H9 (cell line): ENCODE data around the gene FXYD7. TPM values are rescaled to one million over a fixed set of nuclear protein-coding genes. Genes with fewer than 3 reads are reported as not detected.

Experiments used
- DNase-seq: peaks from one replicate; pipeline ENCODE4 v3.0.0-alpha.2; 2017
- H2AFZ ChIP-seq: one replicate; pipeline ENCODE4 v1.6.1; 2013; ENCODE audit warnings: mild to moderate bottlenecking, low read length, control low read depth, moderate library complexity
- H2AK5ac ChIP-seq: 2 replicates; pipeline ENCODE4 v1.6.1; 2013; ENCODE audit warnings: low read length, control low read depth, mixed read lengths; ENCODE audit not compliant: insufficient read length
- H2BK120ac ChIP-seq: one replicate; pipeline ENCODE4 v1.6.1; 2013; ENCODE audit warnings: low read depth, mild to moderate bottlenecking, low read length, control low read depth, inconsistent platforms; ENCODE audit not compliant: poor library complexity, severe bottlenecking
- H2BK12ac ChIP-seq: 2 replicates; pipeline ENCODE4 v1.6.1; 2013; ENCODE audit warnings: low read length, control low read depth, mixed read lengths, low read depth; ENCODE audit not compliant: insufficient read length
- H2BK15ac ChIP-seq: 2 replicates; pipeline ENCODE4 v1.6.1; 2013; ENCODE audit warnings: low read depth, low read length, control low read depth
- H2BK20ac ChIP-seq: one replicate; pipeline ENCODE4 v1.6.1; 2013; ENCODE audit warnings: low read depth, mild to moderate bottlenecking, low read length, control low read depth, inconsistent platforms; ENCODE audit not compliant: poor library complexity, severe bottlenecking
- H2BK5ac ChIP-seq: 2 replicates; pipeline ENCODE4 v1.6.1; 2013; ENCODE audit warnings: low read length, control low read depth, mixed read lengths; ENCODE audit not compliant: insufficient read length
- H3K14ac ChIP-seq: 2 replicates; pipeline ENCODE4 v1.6.1; 2013; ENCODE audit warnings: low read length, control low read depth; ENCODE audit not compliant: insufficient read depth
- H3K18ac ChIP-seq: 2 replicates; pipeline ENCODE4 v1.6.1; 2013; ENCODE audit warnings: low read depth, mild to moderate bottlenecking, mixed read lengths, low read length, control low read depth; ENCODE audit not compliant: insufficient read length
- H3K23ac ChIP-seq: 2 replicates; pipeline ENCODE4 v1.6.1; 2013; ENCODE audit warnings: low read length, control low read depth, mixed read lengths, low read depth; ENCODE audit not compliant: insufficient read length
- H3K23me2 ChIP-seq: 2 replicates; pipeline ENCODE4 v1.6.1; 2013; ENCODE audit warnings: low read depth, mild to moderate bottlenecking, mixed read lengths, low read length, control low read depth; ENCODE audit not compliant: insufficient read length, poor library complexity, severe bottlenecking
- H3K27ac ChIP-seq: 2 replicates; pipeline ENCODE4 v1.5.1; 2013; ENCODE audit warnings: low read length, control low read depth, mixed read lengths, low read depth; ENCODE audit not compliant: insufficient read length
- H3K27me3 ChIP-seq: 2 replicates; pipeline ENCODE4 v1.6.1; 2013; ENCODE audit warnings: low read length, control low read depth, inconsistent platforms; ENCODE audit not compliant: insufficient read depth
- H3K4ac ChIP-seq: 2 replicates; pipeline ENCODE4 v1.6.1; 2013; ENCODE audit warnings: low read depth, mild to moderate bottlenecking, control low read depth, inconsistent platforms, low read length, moderate library complexity
- H3K4me1 ChIP-seq: 2 replicates; pipeline ENCODE4 v1.6.1; 2013; ENCODE audit warnings: low read length, control low read depth, inconsistent platforms; ENCODE audit not compliant: insufficient read depth
- H3K4me2 ChIP-seq: 2 replicates; pipeline ENCODE4 v1.6.1; 2013; ENCODE audit warnings: low read length, control low read depth, mixed read lengths; ENCODE audit not compliant: insufficient read length, insufficient read depth
- H3K56ac ChIP-seq: 2 replicates; pipeline ENCODE4 v1.6.1; 2013; ENCODE audit warnings: low read depth, mild to moderate bottlenecking, mixed read lengths, low read length, control low read depth; ENCODE audit not compliant: insufficient read length
- H3K79me1 ChIP-seq: 2 replicates; pipeline ENCODE4 v1.6.1; 2013; ENCODE audit warnings: low read depth, mild to moderate bottlenecking, moderate library complexity, low read length, control low read depth, inconsistent platforms; ENCODE audit not compliant: insufficient read depth, poor library complexity, severe bottlenecking
- H3K79me2 ChIP-seq: 2 replicates; pipeline ENCODE4 v1.6.1; 2013; ENCODE audit warnings: low read length, control low read depth, inconsistent platforms; ENCODE audit not compliant: insufficient read depth
- H3K9ac ChIP-seq: 2 replicates; pipeline ENCODE4 v1.6.1; 2013; ENCODE audit warnings: low read length, control low read depth, mixed read lengths; ENCODE audit not compliant: insufficient read length; ENCODE audit errors: extremely low read depth
- H3K9me3 ChIP-seq: one replicate; pipeline ENCODE4 v1.6.1; 2013; ENCODE audit warnings: low read depth, low read length, inconsistent platforms; ENCODE audit not compliant: control insufficient read depth
- H3T11ph ChIP-seq: one replicate; pipeline ENCODE4 v1.6.1; 2013; ENCODE audit warnings: mild to moderate bottlenecking, low read length, control low read depth, inconsistent platforms
- H4K20me1 ChIP-seq: one replicate; pipeline ENCODE4 v1.6.1; 2013; ENCODE audit not compliant: control insufficient read depth, insufficient read length, insufficient read depth
- H4K5ac ChIP-seq: 2 replicates; pipeline ENCODE4 v1.6.1; 2013; ENCODE audit warnings: low read depth, mild to moderate bottlenecking, mixed read lengths, low read length, control low read depth; ENCODE audit not compliant: insufficient read length
- H4K8ac ChIP-seq: replicated peaks from 2 replicates; pipeline ENCODE4 v1.6.1; 2013; ENCODE audit warnings: low read length, control low read depth, mixed read lengths, low read depth; ENCODE audit not compliant: insufficient read length
- H4K91ac ChIP-seq: 2 replicates; pipeline ENCODE4 v1.6.1; 2013; ENCODE audit warnings: low read depth, mild to moderate bottlenecking, moderate library complexity, mixed read lengths, low read length, control low read depth; ENCODE audit not compliant: insufficient read length
- H3K27ac Mint-ChIP-seq, 3 experiments: 2 replicates in 2 of 3; 3 replicates in 1 of 3; pipeline ENCODE4 v1.8.0; 2020 to 2021; ENCODE audit warnings: mixed read lengths in 3 of 3, mild to moderate bottlenecking in 1 of 3, moderate library complexity in 1 of 3
- H3K27me3 Mint-ChIP-seq: 2 replicates; pipeline ENCODE4 v1.8.0; 2021; ENCODE audit warnings: low read depth, mild to moderate bottlenecking, moderate library complexity, mixed read lengths
- H3K36me3 Mint-ChIP-seq, 3 experiments: 2 replicates in 2 of 3; 3 replicates in 1 of 3; pipeline ENCODE4 v1.8.0; 2020 to 2021; ENCODE audit warnings: low read depth in 3 of 3, mixed read lengths in 3 of 3; ENCODE audit not compliant: insufficient read depth in 1 of 3
- H3K4me1 Mint-ChIP-seq, 2 experiments: 2 replicates each; pipeline ENCODE4 v1.8.0; 2020; ENCODE audit warnings: mixed read lengths in 2 of 2
- H3K4me3 Mint-ChIP-seq, 2 experiments: 2 replicates in 1 of 2; 3 replicates in 1 of 2; pipeline ENCODE4 v1.8.0; 2020 to 2021; ENCODE audit warnings: mild to moderate bottlenecking in 2 of 2, mixed read lengths in 2 of 2, moderate library complexity in 1 of 2
- H3K9me3 Mint-ChIP-seq, 2 experiments: 2 replicates in 1 of 2; 3 replicates in 1 of 2; pipeline ENCODE4 v1.8.0; 2020; ENCODE audit warnings: mild to moderate bottlenecking in 2 of 2, mixed read lengths in 2 of 2, moderate library complexity in 1 of 2
- WGBS: extraction: QIAGEN DNeasy Blood & Tissue Kit; methylation state at CpG from one replicate; pipeline ENCODE4 v1.1.7; 2013; ENCODE audit warnings: missing lambda C conversion rate, low lambda C conversion rate, mixed read lengths; ENCODE audit not compliant: insufficient read length; ENCODE audit errors: extremely low coverage; 5-methylcytosine and 5-hydroxymethylcytosine counted together
- total RNA-seq: library from RNA; stranded (reverse); gene quantifications from 2 replicates; pipeline ENCODE4 v1.2.1, GENCODE V29; 2021
- TF ChIP-seq, protein P1 (sequence below): fragments of 200-600 bp; sonication (generic); conservative IDR thresholded peaks from 3 replicates; pipeline ENCODE4 v1.8.0; 2021; ENCODE audit warnings: antibody characterized with exemption, mild to moderate bottlenecking

The FXYD7 gene
- total RNA-seq, 1 experiment from 2014 or later = 9.0 TPM

DNA sequence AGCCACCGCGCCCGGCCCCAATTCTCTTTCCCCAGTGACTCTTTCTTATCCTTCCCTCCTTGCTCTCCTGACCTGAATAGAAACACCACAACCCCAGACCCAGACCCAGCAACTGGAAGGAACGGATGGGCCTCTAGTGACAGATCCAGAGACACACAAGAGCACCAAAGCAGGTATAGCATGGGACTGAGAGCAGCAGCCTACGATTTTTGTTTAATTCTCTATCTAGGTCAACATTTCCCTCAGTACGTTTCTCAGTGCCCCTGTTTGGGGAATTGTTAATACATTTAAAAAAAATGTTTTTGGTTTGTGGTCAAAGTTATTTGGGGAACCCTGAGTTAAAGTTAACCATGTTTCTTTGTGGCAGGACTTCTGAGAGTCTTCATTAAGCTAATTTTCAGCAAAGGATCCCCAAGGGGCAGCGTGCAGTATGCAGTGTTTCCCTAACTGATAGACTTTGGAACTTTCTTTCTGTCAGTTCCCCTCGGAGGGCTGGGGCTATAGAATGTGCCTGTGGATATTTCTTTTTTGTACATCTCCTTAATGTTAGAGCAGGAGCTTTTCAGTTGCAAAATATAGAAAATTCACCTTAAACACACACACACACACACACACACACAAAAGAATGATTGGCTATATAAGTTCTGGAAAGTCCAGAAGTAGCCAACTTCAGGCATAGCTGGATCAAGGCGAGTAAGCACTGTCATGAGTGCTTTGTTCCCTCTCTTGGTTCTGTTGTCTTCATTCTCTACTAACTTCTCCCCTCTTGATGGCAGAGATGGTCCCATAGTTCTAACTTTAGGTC is 17.8 kb downstream of the FXYD7 start:
- peaks cover 75 to 85% (median 79%) of the 10 kb centered on the region in 3 experiments for H3K36me3 Mint-ChIP-seq

More for the DNA sequence above, 17.8 kb downstream of the FXYD7 start:
- no peak overlapping the region for H3K4me2 ChIP-seq
- TF ChIP-seq, protein P1, sequence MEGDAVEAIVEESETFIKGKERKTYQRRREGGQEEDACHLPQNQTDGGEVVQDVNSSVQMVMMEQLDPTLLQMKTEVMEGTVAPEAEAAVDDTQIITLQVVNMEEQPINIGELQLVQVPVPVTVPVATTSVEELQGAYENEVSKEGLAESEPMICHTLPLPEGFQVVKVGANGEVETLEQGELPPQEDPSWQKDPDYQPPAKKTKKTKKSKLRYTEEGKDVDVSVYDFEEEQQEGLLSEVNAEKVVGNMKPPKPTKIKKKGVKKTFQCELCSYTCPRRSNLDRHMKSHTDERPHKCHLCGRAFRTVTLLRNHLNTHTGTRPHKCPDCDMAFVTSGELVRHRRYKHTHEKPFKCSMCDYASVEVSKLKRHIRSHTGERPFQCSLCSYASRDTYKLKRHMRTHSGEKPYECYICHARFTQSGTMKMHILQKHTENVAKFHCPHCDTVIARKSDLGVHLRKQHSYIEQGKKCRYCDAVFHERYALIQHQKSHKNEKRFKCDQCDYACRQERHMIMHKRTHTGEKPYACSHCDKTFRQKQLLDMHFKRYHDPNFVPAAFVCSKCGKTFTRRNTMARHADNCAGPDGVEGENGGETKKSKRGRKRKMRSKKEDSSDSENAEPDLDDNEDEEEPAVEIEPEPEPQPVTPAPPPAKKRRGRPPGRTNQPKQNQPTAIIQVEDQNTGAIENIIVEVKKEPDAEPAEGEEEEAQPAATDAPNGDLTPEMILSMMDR = no peak
- Mint-ChIP-seq H3K27me3 (no peaks in the 10 kb centered on the region), H3K9me3 (peaks cover 4 to 19% of the 10 kb centered on the region in 2 experiments), H3K27ac (peak overlapping the region in 1 of 3 experiments; percentile 24; a peak in 1 of 7 replicates), H3K4me3 (no peak overlapping the region), H3K4me1 (peaks cover 8 to 9% of the 10 kb centered on the region in 2 experiments)
- no peaks in the 10 kb centered on the region for H3K4me1 ChIP-seq
- H2AK5ac ChIP-seq = no peak overlapping the region
- no peak overlapping the region for H3K14ac ChIP-seq
- no peaks in the 10 kb centered on the region for H4K20me1 ChIP-seq
- H3K79me1 ChIP-seq = no peaks in the 10 kb centered on the region
- H2BK15ac ChIP-seq = no peak overlapping the region
- no peak overlapping the region for H2BK120ac ChIP-seq
- no peak overlapping the region for H3K27ac ChIP-seq
- no peak overlapping the region for H3K56ac ChIP-seq
- H2BK20ac ChIP-seq = no peak overlapping the region
- H2AFZ ChIP-seq = no peak overlapping the region
- no peak overlapping the region for H3T11ph ChIP-seq
- H3K9ac ChIP-seq = no peak overlapping the region
- H4K8ac ChIP-seq = no peak overlapping the region
- no peak overlapping the region for H3K4ac ChIP-seq
- H3K23ac ChIP-seq = no peak overlapping the region
- no peak for DNase-seq
- H4K91ac ChIP-seq = no peak overlapping the region
- H3K23me2 ChIP-seq = no peaks in the 10 kb centered on the region
- no peaks in the 10 kb centered on the region; the same call in 1 of the 2 replicates for H3K79me2 ChIP-seq
- peaks cover 2% of the 10 kb centered on the region for H3K9me3 ChIP-seq
- H3K27me3 ChIP-seq = no peaks in the 10 kb centered on the region
- H2BK12ac ChIP-seq = no peak overlapping the region
- no peak overlapping the region for H3K18ac ChIP-seq
- H2BK5ac ChIP-seq = no peak overlapping the region
- no CpG with 5 or more reads among the region's 9 CpGs for WGBS
- no peak overlapping the region for H4K5ac ChIP-seq
